Activated CD8-positive, alpha-beta T cell treated with anti-CD3 and anti-CD28 coated beads, Interleukin-2, amount 10 ng/mL, durations not matched to agents 7 days and 5 days (primary cell): Measurements from ENCODE around the gene AMMECR1. TPM values are rescaled to one million over a fixed set of nuclear protein-coding genes. Genes with fewer than 3 reads are reported as not detected.

Source experiments
- total RNA-seq, 2 experiments: library from RNA; stranded (reverse); gene quantifications; one replicate each; pipeline ENCODE4 v1.2.3, GENCODE V29; 2021

AMMECR1 gene
- total RNA-seq, 2 experiments from 2014 or later = 7.3 to 7.5 TPM

Other genes starting within 250 kb of the AMMECR1 start
- gene RTL9, start 40.8 kb upstream of the AMMECR1 start, total RNA-seq = not detected